ENCODE results near the gene TMEM44. TPM values are rescaled to one million over a fixed set of nuclear protein-coding genes. Genes with fewer than 3 reads are reported as not detected.

TMEM44 gene
- total and polyA plus RNA-seq, 2 of the 4 experiments (the other 2 are of a cell fraction), result 9.7 to 24.2 TPM

DNA sequence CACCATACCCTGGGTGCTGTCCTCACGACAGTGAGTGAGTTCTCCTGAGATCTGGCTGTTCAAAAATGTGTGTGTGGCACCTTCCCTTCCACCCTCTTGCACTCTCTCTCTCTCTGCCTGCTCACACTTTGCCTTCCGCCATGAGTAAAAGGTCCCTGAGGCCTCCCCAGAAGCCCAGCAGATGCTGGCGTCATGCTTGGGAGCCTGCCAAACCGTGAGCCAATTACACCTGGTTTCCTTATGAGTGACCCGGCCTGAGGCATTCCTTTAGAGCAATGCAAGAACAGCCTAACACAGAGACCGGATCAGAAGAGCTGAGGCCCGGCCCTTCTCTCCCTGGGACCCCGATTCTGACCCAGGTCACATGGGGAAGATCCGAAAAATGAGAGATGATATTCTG, 15.4 kb downstream of the TMEM44 start (continued):
- TF ChIP-seq, protein P1, sequence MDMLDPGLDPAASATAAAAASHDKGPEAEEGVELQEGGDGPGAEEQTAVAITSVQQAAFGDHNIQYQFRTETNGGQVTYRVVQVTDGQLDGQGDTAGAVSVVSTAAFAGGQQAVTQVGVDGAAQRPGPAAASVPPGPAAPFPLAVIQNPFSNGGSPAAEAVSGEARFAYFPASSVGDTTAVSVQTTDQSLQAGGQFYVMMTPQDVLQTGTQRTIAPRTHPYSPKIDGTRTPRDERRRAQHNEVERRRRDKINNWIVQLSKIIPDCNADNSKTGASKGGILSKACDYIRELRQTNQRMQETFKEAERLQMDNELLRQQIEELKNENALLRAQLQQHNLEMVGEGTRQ (IDR thresholded peaks at IDR 0.05; ENCODE audit: low read depth, low read length), result no peak
- no peak for TF ChIP-seq RAD21 (IDR thresholded peaks at IDR 0.05; ENCODE audit: low read length)

DNA sequence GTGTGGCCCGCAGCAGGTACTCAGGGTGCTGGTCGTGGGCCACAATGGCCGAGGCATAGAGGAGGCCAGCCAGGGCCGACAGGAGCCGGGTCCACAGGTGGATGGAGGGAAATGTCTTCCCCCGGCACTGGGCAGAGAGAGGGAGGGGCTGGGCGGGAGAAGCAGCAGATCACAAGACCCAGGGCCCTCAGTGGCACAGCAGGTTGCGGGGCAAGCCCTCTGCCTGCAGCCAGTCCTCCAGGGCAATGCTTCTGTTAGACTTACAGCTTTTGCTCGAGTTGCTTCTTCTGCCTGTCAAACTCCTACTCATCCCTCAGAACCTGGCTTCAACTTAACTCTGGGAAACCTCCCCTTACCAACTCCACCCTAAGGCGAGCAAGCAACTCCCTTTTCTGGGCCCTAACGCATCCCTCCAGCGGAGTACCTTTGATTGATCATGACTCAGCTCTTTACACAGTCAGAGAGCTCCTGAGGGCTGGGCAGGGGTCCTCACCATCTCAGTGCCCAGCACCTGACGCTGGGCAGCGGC, 16.0 kb downstream of the TMEM44 start:
- Histone ChIP-seq H3K9me1 (ENCODE audit: insufficient read depth, low read length) (no peaks in the 10 kb centered on the region; the same call in 1 of the 2 replicates), H3K79me1 (ENCODE audit: low read depth in 1 of 2, low read length in 2 of 2) (peaks cover 0 to 3% of the 10 kb centered on the region in 2 experiments; a peak in 1 of 4 replicates), H2AK9ac (replicated peaks; ENCODE audit: low read depth, low read length, poor library complexity) (no peak overlapping the region), H3K9ac (ENCODE audit: low read depth, low read length) (no peak overlapping the region), H2AK5ac (ENCODE audit: low read depth, low read length) (no peak overlapping the region), H3K14ac (replicated peaks; ENCODE audit: low read depth, low read length) (no peak overlapping the region), H4K91ac (ENCODE audit: insufficient read depth, low read depth, low read length) (no peak overlapping the region), H3K4me3 (ENCODE audit: insufficient read depth, low read depth, low read length) (no peak overlapping the region), H4K8ac (ENCODE audit: low read depth in 2 of 2, low read length in 2 of 2) (no peak overlapping the region), H2BK20ac (ENCODE audit: low read depth, low read length) (no peak overlapping the region), H2AFZ (replicated peaks; ENCODE audit: low read length, poor library complexity) (no peak overlapping the region), H4K5ac (ENCODE audit: low read depth, low read length) (no peak overlapping the region), H3K27me3 (ENCODE audit: control insufficient read depth, insufficient read depth, low read length) (no peaks in the 10 kb centered on the region), H3K23ac (ENCODE audit: low read depth, low read length) (no peak overlapping the region), H3K9me3 (ENCODE audit: control insufficient read depth, insufficient read depth, low read length) (no peaks in the 10 kb centered on the region), H3K4me1 (ENCODE audit: control insufficient read depth, insufficient read depth, low read length) (peaks cover 5% of the 10 kb centered on the region; the same call in 1 of the 2 replicates), H3K56ac (ENCODE audit: extremely low read depth, insufficient read depth, low read length) (no peak overlapping the region), H2BK15ac (ENCODE audit: low read depth, low read length) (no peak overlapping the region), H3K18ac (ENCODE audit: low read depth, low read length) (no peak overlapping the region), H2BK120ac (ENCODE audit: low read depth, low read length) (no peak overlapping the region), H3K4me2 (ENCODE audit: low read depth, low read length) (no peak overlapping the region), H3K4ac (ENCODE audit: low read depth, low read length) (no peak overlapping the region), H3K27ac (ENCODE audit: insufficient read depth, low read length) (no peak overlapping the region), H2BK5ac (ENCODE audit: low read depth, low read length, poor library complexity, severe bottlenecking) (no peak overlapping the region), H3K36me3 (ENCODE audit: control insufficient read depth, insufficient read depth, low read length) (peaks cover 27% of the 10 kb centered on the region), H4K20me1 (ENCODE audit: insufficient read depth, low read length) (no peaks in the 10 kb centered on the region)
- POLR2A ChIA-PET (ENCODE audit: unreplicated experiment), result no interaction called here
- no peak for ATAC-seq (ENCODE audit: low read depth)
- CTCF ChIA-PET, result no interaction called here
- no peak for DNase-seq
- dilution Hi-C loops (cut with HindIII; ENCODE audit: low sequenced_read_pairs, unreplicated experiment) (no loop called here), in situ Hi-C loops (cut with MboI; ENCODE audit: low sequenced_read_pairs) (no loop called here), intact Hi-C loops (cut with micrococcal nuclease) (no loop called here)
- BruUV-seq (replicated peaks), result no TSS peak
- no peak for TF ChIP-seq BHLHE40 (IDR thresholded peaks at IDR 0.05; ENCODE audit: low read depth, low read length)
- TF ChIP-seq NFE2L2 (IDR thresholded peaks at IDR 0.05; ENCODE audit: low read depth, low read length), result 0 out of 2 replicates have a peak, but pooled peaks have one; percentile 27
- 93% methylated on average over 6 of the region's 14 CpGs; no CpG with 5 or more reads in 1 of the 2 experiments for WGBS, 2 experiments (ENCODE audit: extremely low coverage in 2 of 2, insufficient read length in 1 of 2)
